HG03457 (cell line): ENCODE results near the gene CTDSP1.

Experiments
- ATAC-seq: cut with Tn5 transposase; IDR thresholded peaks from one replicate; pipeline ENCODE4 v1.9.1; 2021; ENCODE audit warnings: moderate number of reproducible peaks; ENCODE audit not compliant: unreplicated experiment

The CTDSP1 gene

DNA sequence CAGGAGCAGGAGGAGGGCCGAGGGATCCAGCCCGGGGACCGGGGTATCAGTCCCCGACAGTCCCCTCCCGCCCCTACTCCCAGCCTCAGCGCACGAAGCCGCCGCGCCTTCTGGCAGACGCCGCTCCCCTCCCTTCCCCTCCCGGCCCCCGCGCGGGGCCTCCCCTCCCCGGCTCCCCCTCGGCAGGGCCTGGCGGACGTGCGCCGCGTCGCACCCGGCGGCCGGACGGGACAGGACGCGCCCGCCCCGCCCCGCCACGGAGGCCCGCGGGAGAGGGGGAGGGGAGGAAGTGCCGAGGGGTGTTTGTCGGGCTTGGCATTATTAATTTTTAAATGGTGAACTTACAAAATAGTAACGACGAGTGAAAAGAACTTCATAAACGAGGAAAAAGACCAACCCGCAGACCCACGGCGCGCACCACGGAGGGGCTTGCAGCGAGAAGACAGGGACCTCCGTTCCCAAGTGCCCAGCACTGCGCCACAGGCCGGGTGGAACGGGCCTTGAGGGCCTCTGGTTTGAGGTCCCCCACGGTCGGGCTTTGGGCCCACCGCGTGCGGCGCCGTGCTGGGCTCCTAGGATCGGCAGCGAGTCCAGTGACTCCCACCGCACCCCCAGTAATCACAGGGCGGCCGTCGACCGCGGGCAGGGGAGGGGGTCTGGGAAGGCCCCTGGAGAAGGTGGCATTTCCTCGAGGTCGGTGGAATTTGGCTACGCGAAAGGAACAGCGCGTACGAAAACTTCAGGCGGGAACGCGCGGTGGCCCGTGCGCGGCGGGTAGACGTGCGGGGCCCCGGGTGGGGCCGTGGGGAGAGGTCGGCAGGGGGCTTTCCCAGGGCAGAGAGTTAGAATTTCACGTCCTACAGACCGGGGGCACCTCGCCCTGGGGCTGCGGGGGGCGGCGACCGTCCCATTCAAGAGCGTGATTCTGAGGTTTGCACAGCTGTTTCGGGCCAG lies 954 bp upstream of the CTDSP1 start:
- ATAC-seq = peak; percentile 0

DNA sequence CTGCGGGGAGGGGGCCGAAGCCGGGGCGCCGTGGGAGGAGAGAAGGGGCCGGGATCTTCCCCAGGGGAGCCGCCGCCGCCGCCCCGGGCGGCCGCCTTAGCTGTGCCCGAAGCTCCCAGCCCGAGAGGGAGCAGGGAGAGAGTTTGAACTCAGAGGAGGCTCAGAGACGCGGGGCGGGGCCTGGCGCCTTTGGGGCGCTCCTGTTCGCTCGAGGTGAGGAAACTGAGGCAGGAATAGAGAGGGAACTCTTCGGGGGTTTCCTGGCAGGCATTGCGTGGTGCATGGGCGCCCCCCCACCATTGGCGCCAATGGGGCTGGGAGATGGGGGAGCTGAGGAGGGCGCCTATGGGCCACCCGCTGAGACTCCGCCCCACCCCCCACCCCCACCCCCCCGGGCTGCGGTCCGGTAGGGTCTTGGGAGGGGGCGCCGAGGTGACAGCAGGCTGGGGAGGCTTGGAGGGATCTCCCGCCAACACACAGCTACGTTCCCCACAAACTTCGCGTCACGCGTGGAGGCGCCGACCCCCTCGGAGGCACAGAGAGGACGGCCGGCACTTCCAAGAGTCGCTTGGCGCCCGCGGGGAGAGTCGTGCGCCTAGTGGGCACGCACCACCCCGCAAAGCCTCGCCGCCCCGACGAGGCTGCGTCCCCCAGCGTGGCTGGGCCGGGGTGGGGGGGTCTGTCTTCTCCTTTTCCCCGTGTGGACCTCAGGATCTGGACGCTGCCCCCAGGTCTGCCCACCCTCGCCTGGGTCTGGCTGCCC lies 680 bp downstream of the CTDSP1 start:
- no peak for ATAC-seq

DNA sequence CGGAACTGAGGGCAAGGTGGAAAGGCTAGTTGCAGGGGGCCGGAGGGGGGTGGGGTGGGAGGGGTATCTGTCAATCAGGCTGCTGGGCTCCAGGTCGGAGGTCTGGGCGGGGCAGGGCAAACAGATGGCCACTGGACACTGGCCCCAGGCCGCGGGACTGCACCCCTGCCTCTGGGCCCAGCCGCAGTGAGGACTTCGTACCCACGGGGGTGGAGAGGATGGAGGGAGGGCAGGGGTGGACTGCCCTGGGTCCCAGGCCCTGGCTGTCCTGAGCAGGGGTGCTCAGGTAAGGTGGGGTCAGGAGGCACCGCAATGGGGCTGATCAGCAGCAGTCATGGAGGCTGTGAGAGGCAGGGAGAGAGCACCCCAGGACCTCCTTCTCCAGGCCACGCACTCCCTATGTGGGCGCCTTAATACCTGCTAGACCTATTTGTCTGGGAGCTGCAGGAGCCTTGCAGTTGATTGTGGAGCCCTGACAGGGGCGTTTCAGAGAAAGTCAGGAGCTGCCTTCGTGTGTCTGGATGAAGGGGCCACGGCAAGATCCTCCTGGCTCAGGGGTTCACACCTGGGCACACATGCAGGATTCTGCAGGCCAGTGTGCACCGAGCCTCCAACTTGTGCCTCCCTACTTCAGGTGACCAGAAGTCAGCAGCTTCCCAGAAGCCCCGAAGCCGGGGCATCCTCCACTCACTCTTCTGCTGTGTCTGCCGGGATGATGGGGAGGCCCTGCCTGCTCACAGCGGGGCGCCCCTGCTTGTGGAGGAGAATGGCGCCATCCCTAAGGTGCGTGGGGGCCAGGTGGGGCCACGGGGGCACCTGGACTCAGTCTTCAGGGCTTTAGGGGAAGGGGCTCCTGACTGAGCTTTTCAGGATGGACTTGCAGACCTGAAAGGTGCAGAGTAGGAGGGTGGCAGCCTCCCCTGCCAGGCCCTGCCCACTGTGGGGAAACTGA lies 1.5 kb downstream of the CTDSP1 start:
- ATAC-seq = no peak

DNA sequence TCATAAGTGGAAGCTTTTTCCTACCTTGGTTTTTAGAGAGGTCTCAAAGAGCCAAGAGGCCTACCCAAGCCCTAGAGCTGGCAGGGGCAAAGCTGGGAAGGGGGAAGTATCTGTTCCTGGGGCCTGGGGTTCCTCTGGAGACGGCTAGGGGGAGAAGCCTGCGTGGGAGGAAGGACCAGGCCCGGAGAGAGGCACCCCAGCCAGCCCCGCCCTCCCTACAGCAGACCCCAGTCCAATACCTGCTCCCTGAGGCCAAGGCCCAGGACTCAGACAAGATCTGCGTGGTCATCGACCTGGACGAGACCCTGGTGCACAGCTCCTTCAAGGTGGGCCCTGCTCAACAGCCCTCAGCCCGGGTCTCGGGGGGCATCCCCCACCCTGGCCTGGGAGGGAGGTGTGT lies 2.2 kb downstream of the CTDSP1 start:
- no peak for ATAC-seq

DNA sequence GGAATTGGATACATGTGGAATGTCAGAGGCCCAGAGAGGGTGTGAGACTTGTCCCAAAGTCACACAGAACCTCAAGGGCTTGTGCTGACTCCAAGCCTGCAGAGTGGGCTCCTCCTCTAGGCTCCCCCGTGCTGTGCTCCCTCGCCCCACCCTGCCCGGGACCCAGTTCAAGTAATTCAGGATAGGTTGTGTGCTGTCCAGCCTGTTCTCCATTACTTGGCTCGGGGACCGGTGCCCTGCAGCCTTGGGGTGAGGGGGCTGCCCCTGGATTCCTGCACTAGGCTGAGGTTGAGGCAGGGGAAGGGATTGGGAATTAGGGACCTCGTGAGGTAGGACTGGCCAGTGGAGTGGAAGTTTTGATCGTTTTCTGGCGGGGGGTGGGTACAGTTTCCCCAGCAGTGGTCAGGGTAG lies 2.8 kb downstream of the CTDSP1 start:
- no peak for ATAC-seq

DNA sequence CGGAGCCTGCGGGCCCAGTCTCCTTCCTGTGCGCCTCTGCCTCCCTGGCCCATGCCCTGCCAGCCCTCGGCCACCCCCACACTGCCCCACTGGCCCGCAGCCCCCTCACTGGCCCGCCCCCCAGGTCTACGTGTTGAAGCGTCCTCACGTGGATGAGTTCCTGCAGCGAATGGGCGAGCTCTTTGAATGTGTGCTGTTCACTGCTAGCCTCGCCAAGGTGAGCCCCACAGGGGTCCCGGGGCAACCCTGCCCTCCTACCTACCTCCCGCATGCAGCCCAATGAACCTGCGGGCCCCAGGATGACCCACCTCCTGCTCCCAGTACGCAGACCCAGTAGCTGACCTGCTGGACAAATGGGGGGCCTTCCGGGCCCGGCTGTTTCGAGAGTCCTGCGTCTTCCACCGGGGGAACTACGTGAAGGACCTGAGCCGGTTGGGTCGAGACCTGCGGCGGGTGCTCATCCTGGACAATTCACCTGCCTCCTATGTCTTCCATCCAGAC lies 3.3 kb downstream of the CTDSP1 start:
- no peak for ATAC-seq

DNA sequence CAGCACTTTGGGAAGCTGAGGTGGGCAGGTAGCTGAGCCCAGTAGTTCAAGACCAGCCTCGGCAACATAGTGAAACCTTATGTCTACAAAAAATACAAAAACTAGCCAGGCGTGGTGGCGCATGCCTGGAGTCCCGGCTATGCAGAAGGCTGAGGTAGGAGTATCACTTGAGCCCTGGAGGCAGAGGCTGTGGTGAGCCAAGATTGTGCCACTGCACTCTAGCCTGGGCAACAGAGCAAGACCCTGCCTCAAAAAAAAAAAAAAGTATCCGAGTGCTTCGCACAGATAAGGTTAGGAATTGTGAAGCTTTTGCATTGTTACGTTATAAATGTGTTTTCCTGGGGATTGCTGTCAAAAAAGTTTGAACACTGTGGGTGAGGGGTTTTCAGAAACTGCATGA lies 4.1 kb downstream of the CTDSP1 start:
- ATAC-seq = no peak

DNA sequence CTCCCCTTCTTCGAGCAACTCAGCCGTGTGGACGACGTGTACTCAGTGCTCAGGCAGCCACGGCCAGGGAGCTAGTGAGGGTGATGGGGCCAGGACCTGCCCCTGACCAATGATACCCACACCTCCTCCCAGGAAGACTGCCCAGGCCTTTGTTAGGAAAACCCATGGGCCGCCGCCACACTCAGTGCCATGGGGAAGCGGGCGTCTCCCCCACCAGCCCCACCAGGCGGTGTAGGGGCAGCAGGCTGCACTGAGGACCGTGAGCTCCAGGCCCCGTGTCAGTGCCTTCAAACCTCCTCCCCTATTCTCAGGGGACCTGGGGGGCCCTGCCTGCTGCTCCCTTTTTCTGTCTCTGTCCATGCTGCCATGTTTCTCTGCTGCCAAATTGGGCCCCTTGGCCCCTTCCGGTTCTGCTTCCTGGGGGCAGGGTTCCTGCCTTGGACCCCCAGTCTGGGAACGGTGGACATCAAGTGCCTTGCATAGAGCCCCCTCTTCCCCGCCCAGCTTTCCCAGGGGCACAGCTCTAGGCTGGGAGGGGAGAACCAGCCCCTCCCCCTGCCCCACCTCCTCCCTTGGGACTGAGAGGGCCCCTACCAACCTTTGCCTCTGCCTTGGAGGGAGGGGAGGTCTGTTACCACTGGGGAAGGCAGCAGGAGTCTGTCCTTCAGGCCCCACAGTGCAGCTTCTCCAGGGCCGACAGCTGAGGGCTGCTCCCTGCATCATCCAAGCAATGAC lies 4.8 kb downstream of the CTDSP1 start:
- no peak for ATAC-seq

DNA sequence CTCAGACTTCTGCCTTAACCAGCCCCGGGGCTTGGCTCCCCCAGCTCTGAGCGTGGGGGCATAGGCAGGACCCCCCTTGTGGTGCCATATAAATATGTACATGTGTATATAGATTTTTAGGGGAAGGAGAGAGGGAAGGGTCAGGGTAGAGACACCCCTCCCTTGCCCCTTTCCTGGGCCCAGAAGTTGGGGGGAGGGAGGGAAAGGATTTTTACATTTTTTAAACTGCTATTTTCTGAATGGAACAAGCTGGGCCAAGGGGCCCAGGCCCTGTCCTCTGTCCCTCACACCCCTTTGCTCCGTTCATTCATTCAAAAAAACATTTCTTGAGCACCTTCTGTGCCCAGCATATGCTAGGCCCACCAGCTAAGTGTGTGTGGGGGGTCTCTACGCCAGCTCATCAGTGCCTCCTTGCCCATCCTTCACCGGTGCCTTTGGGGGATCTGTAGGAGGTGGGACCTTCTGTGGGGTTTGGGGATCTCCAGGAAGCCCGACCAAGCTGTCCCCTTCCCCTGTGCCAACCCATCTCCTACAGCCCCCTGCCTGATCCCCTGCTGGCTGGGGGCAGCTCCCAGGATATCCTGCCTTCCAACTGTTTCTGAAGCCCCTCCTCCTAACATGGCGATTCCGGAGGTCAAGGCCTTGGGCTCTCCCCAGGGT lies 5.5 kb downstream of the CTDSP1 start:
- ATAC-seq = no peak

DNA sequence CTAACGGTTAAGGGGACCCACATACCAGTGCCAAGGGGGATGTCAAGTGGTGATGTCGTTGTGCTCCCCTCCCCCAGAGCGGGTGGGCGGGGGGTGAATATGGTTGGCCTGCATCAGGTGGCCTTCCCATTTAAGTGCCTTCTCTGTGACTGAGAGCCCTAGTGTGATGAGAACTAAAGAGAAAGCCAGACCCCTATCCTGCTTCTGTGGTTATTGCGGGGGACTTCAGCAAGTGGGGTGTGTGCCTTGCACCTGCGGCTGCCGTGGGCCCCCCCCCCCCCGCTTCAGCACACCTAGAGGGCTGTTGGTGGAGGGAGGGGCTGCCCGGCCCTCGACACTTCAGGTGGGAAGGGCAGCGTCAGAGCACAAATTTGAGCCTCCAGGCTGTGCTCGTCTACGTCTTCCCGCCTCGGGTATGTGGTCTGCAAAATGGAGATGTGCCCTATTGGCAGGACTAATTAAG lies 6.1 kb downstream of the CTDSP1 start:
- no peak for ATAC-seq

DNA sequence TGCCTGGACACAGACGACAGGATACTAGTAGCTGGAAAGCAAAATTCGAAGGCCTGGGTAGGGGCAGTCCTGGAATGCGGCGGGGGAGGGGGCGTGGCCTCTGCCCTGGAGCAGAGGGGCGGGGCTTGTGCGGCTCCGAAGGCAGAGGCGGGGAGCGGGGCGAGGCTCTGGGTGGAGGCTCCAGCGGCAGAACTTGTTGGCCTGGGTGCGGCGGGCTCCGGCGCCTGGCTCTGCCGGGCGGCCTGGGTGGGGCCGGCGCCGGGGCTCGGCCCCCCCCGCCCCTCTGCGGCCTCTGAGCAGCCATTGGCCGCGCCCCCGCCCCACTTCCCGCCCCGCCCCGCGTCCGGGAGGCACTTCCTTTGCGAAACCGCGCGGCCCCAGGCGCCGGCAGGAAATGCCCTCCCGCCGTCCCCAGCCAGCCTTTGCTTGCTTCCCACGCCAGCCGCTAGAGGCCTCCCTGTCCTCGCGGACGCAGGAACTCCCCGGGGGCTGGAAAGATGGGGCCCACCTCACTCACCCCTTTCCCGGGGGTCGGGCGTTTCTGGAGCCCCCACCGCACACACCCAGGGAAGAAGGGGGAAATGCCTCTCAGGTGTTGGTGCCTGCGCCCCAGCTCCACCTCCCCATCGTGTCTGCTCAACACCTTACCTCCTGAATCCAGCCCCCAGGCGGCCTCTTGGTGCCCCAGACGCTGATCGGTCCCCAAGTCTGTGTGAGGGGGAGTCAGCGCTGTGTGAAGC lies 6.7 kb downstream of the CTDSP1 start:
- peak; percentile 66 for ATAC-seq

DNA sequence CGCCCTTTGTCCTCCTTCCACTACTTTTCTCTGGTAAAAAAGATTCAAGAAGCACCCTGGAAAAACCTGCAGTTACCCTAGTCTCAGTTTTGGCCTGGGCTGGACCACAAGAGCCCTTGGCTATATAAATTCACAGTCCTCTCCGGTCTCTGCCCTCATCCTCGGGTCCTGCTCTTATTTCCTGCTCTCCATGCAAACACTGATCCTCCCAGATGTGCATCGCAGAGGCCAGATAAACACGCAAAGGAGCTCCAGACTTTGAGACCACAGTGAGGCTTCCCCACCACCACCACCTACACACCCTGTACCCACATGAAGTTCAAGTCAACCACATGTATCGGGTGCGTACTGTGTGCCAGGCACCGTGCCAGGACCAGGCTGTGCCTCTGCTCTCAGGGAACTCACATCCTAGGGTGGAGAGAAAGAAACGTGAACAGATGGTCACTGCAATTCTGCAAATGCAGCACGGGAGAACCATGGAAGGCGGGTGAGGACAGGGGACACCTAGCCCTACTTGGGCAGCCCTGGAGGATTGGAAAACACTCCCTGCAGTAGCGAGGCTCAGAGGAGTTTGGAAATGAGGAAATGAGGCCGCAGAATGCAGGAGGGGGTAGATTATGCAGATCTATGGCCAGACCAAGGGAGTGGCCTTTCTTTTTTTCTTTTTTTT lies 7.4 kb downstream of the CTDSP1 start:
- peak; percentile 7 for ATAC-seq

DNA sequence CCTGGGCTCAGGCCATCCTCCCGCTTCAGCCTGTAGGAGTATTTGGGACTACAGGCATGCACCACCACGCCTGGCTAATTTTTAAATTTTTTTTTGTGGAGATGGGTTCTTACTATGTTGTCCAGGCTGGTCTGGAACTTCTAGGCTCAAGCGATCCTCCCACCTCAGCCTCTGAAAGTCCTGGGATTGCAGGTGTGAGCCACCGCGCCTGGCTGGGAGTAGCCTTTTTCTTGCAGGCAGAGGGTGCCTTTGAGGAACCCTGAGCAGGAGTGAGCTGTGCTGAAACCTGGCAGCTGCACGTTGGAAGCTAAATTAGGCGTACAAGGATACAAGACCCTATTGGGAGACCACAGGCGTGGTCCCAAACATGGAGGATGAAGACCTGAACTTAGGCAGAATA lies 8.0 kb downstream of the CTDSP1 start:
- ATAC-seq = no peak

DNA sequence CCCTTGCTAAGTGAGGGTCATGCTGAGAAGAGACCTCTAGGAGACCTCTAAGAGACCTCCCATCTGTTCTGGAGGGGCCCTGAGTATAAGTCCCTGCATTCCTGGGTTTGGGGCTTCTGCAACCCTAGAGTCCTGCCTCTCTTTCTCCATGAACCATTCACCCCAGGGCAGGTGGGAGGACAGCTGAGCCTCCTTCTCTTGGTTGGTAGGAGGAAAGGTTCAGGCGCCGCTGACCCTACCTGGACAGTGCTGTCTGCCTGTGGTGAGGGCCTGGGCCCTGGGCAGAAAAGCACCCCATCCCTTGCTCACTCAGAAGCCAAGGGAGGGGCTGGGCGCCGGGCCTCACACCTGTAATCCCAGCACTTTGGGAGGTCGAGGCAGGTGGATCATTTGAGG lies 18.7 kb downstream of the CTDSP1 start:
- no peak for ATAC-seq

DNA sequence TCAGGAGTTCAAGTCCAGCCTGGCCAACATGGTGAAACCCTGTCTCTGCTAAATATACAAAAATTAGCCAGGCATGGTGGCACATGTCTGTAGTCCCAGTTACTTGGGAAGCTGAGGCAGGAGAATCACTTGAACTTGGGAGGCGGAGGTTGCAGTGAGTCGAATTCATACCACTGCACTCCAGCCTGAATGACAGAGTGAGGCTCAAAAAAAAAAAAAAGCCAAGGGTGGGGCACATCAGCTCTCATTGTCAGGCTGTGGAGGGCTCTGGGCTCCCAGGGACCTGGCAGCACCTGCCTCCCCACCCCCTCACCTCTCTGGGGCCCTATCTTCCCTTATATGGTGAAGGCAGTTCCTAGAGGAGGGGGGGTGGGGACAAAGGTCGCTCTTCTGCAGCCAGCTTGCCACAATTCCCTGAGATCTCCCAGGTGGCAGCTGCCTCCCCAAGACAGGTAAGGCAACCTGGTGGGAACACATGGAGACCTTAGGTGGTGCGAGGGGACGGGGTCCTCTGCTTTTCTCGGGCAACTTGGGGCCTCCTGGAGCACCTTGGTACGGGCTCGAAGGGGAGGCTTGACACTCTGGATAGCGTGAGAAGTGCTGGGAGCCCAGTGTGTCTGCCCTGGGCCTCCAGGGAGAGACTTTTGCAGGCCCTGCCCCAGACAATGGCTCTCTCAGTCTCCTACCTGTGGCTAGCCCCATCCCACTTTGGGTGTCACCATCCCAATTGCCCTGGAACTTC lies 19.2 kb downstream of the CTDSP1 start, which contains the start of gene VIL1:
VIL1 (plus strand) TSS at position 407 of the 742 bp plus-strand sequence. CDS start 4,656 bp downstream, outside the sequence.
- ATAC-seq = no peak

DNA sequence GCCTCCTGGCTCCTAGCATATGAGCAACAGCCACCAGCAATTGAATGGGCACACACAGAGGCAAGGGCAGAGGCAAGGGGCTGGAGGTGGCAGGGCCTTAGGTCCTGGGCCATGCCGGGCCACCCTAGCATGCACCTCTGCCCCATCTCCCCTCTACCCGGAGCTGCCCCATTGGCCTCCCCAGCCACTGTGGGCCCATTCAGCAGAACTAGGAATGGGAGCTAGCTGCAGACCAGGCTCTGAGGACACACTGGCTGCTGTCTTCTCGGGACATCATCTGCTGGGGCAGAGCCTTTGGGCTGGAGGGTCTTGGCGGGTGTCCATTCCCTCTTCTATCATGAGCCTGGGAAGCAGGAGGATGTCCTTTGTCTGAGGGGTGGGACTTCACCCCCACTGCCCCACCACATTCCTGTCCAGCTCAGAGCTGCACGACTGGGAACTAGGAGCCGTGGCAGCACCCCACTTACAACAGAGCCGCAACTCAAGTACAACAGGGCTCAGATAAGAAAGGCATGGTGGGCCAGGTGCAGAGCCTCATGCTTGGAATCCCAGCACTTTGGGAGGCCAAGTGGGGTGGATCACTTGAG lies 20.1 kb downstream of the CTDSP1 start:
- no peak for ATAC-seq

DNA sequence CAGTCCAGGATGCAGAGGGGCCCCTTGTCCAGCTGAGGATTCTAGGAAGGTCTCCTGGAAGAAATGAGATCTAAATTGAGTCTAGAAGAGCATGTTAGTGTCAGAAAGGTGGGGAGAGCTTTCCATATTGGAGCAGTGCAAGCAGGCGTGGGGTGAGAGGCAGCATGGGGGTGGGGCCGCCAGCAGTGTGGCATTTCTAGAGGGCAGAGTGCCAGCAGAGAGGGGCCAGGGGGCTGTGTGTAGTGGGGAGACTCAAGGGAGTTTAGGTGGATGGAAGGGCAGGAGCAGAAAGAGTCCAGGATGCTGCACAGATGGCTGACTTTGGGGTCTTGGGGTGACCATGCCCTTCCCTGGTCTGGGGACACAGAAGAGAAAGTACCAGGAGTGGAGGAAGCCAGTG lies 21.4 kb downstream of the CTDSP1 start:
- ATAC-seq = no peak
